GM12801 (cell line): ENCODE data around the gene UBE2E2.

Experiments
- CTCF ChIP-seq: IDR thresholded peaks from one replicate; pipeline ENCODE4 v1.5.1; 2011; ENCODE audit warnings: control low read depth; ENCODE audit not compliant: insufficient read length; ENCODE audit errors: extremely low read depth

UBE2E2 gene

DNA sequence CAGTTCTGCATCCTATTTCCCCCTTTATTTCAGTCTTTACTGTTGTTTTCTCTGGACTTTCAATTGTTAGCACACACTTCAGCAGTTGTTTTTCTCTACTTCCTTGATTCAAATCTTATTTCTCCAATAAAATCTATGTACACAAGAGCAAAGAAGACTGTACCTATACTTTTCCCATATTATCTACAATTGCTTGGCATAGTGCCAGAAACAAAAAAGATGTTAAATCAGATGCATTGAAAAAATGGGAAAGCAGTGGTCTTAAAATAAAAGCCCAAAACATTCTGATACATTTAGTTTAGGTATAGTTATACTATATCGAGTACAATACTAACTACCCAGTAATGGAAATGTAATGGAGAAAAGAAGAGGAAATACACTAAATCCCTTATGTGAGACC is 265.1 kb downstream of the UBE2E2 start:
- TF ChIP-seq CTCF: no peak

- TF ChIP-seq CTCF: no peak
These were observed 271.6 kb downstream of the UBE2E2 start for GRCh38 chr3:23474580-23475357.

DNA sequence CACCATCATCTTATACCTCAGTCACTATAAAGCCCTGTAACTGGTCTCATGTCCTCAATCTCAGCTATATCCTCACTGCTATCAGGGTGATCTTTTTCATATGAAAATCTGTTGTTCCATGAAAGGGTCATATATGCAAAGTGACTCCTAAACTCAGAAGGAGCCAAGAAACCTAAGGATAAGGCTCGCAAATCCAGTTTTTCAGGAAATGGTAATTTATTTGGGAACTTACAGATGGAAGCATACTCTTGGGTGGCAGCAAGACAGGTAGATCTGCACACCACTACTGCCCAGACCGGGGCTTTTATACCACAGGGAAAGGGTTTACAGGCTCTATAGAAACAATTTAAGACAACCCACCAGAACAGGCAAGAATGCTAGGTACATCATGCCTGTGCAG is 272.3 kb downstream of the UBE2E2 start:
- no peak for TF ChIP-seq CTCF

DNA sequence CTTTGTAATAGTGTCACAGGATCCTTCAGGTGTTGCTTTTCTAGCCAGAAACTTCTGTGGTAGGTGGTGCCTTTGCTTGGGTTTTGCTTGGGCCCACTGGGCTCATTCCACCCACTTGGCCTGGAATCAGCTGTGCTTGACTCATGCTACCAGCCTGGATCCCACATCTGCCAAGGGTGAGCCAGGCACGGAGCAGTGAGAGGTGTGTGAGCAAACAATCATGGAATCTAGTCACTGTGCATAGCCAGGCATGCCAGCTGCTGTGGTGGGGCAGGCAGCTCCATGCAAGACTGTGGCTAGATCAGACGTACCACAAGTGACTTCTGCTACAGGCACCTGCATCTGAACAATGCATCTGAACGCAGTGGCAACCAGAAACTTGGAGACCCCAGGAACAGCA is 275.9 kb downstream of the UBE2E2 start:
- no peak for TF ChIP-seq CTCF

DNA sequence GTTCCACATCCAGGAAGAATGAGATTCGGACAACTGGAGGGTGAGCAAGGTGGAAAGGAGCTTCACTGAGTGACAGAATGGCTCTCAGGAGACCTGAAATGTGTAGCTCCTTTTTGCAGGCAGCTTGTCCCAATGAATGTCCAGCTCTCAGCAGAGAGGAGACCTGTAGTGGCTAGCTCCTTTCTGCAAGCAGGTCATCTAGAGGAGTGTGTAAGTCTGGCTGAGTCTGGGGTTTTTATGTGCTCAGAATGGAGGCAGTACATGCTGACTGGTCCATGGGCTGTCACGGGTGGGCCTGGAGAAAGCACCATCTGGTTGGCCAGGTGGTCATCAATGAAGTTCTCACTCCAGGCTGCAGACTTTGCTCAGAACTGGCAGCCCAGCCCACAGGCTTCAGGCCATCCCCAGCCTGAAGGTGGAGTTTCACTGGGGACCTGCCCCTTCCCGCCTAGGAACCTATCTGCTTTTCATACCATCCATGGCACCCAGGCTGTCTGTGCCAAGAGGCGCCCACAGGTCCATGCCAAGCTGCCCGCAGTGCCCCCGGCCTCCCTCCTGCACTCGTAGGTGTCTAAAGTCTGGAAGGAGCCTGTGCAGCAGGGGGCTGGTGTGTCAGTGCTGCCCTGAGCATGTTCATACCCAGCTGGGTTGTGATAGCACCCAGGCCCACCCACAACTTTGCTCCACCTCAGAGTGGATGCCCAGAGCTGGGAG is 276.6 kb downstream of the UBE2E2 start:
- no peak for TF ChIP-seq CTCF

- no peak for TF ChIP-seq CTCF
These were observed 277.2 kb downstream of the UBE2E2 start for GRCh38 chr3:23480329-23480714.

- no peak for TF ChIP-seq CTCF
These were observed 278.0 kb downstream of the UBE2E2 start for GRCh38 chr3:23481011-23481615.
